IMR-90 (cell line): ENCODE measurements around the gene GDF15.

Experiments
- FOS ChIP-seq: fragments of 150-350 bp; IDR thresholded peaks from 2 replicates; pipeline ENCODE4 v1.6.1; 2016; ENCODE audit warnings: low read depth, low read length
- MAFK ChIP-seq: IDR thresholded peaks from 2 replicates; pipeline ENCODE4 v1.6.1; 2012; ENCODE audit warnings: low read depth, low read length, improper control_type of control experiment
- POLR2A ChIP-seq: IDR thresholded peaks from 2 replicates; pipeline ENCODE4 v1.6.1; 2012; ENCODE audit warnings: mild to moderate bottlenecking, low read depth, low read length
- RAD21 ChIP-seq: IDR thresholded peaks from 2 replicates; pipeline ENCODE4 v1.6.1; 2012; ENCODE audit warnings: low read length, improper control_type of control experiment
- TF ChIP-seq, protein P1 (sequence below): conservative IDR thresholded peaks from 2 replicates; pipeline ENCODE4 v1.5.1; 2012; ENCODE audit warnings: mild to moderate bottlenecking, low read depth, low read length, improper control_type of control experiment

GRCh38 chr19:18424122-18424889 lies 38.3 kb downstream of the GDF15 start:
- TF ChIP-seq, protein P1, sequence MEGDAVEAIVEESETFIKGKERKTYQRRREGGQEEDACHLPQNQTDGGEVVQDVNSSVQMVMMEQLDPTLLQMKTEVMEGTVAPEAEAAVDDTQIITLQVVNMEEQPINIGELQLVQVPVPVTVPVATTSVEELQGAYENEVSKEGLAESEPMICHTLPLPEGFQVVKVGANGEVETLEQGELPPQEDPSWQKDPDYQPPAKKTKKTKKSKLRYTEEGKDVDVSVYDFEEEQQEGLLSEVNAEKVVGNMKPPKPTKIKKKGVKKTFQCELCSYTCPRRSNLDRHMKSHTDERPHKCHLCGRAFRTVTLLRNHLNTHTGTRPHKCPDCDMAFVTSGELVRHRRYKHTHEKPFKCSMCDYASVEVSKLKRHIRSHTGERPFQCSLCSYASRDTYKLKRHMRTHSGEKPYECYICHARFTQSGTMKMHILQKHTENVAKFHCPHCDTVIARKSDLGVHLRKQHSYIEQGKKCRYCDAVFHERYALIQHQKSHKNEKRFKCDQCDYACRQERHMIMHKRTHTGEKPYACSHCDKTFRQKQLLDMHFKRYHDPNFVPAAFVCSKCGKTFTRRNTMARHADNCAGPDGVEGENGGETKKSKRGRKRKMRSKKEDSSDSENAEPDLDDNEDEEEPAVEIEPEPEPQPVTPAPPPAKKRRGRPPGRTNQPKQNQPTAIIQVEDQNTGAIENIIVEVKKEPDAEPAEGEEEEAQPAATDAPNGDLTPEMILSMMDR = no peak
- TF ChIP-seq POLR2A (no peak), FOS (no peak), RAD21 (no peak), MAFK (no peak)
